GM21381 (cell line): Measurements from ENCODE around the gene TTC39C.

ENCODE experiments used
- ATAC-seq: cut with Tn5 transposase; IDR thresholded peaks from one replicate; pipeline ENCODE4 v1.9.1; 2021; ENCODE audit warnings: mild to moderate bottlenecking, moderate library complexity; ENCODE audit not compliant: unreplicated experiment

Gene TTC39C

DNA sequence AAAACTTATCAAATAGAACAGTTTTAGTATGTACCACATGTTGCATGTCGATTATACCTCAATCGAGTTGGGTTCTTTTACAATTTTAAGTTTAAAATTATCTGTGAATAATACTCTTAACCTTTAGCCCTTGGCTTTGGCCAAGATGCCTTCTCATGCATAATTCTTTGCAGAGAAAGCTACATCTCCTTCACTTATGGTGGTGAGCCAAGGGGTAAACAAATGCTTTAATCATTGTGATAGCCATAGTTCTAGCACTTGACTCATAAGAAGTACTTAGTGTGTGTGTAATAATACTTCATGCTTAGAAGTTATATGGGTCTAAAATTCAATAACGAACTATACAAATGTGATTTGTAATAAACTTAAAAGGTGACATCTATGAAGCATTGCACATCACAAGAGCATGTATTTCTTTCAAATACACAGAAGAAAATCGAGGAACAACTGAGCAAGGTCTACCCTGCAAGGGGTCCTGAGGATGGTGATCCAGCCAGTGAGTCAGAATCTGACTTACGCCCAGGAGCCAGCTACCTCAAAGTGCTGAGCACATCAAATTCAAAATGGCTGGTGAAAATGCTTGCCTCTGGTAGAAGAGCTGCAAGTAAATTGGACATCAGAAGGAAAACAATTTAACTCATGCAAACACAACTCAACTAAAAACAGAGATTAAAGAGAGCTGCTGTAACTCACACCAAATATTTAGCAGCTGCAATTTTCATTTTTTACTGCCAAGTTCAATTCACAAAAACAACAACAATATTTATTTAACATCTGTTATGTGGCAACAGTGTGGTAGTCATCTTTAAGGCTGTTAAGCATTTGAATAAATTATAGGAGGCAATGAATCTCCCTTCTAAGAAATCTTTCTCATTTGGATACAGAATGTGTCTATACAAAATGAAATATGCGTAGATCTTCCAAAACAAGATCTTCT, 23.8 kb upstream of the TTC39C start:
- ATAC-seq: no peak

DNA sequence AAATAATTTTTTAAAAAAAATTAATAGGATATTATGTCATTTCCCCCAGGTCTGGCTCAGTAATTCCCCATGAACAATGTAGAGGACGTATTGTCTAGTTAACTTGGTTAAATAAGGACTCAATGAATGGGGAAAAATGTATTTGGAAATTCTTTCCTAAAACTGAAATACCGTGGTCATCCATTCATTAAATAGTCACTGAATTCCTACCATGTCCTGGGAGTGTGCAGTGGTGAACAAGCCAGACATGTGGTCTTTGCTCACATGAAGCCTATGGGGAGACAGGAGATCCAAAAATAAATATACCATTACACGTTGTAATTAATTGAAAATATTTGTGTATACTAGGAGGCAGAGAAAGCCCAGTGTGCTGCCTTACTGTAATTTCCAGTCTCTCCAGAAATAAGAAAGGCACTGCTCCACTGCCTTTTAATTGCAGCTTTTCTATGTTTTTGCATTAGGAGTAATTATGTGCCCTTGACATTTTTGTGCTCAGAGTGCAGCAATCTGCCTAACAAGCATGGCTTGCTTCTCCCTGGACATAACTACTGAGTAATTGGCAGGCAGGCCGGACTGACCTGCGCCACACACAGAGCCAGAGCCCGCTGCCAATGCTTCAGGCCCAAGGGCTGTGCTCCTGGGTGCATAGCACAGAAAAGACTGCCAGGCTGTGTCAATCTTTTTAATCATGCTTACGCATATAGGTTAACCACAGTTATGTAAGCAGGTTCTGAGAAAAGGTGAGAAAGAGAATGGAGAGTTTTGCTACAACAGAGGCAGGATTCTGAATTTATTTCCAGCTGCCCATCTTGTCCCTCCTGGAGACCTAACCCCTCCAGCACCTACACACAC, 22.2 kb upstream of the TTC39C start:
- ATAC-seq: peak; percentile 52

DNA sequence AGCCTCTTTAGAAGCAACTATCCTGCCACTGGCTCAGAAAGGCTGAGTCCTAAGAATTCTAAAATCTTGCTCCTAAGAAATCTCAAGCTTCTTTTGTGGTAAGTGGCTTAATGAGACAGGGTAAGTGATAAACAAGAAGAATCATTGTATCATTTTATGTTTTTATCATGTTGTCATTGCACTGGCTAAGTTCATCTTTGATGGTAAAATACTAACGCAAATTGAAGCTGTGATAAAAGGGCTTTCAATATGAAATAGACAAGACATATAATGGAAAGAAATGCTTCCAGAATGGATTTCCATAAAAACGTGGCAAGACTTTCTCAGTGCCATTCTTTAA, 21.6 kb upstream of the TTC39C start:
- no peak for ATAC-seq

DNA sequence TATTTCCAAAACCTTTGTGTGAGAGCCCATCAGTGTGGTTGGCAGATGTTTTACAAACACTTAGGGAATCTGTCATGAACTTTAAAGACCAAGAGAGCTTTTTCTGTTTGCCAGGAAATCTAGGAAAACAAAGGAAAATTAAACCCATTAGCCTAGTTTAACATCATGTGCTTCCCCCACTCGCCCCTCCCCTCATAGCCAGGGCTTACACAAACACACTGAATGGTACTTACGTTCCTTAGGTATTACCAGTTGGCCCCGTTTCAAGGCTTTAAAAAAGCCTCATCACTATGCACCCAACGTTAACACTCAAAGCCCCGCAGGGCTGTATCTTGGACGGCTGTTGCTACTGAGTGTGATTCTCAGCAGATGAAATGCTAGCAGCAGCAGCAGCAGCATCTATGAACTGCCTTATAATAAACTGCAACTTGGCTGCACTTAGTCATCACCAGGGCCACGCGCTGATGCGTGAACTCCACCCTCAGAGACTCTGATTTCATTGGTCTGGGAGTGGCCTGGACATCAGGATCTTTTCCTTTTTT, 20.1 kb upstream of the TTC39C start:
- no peak for ATAC-seq

DNA sequence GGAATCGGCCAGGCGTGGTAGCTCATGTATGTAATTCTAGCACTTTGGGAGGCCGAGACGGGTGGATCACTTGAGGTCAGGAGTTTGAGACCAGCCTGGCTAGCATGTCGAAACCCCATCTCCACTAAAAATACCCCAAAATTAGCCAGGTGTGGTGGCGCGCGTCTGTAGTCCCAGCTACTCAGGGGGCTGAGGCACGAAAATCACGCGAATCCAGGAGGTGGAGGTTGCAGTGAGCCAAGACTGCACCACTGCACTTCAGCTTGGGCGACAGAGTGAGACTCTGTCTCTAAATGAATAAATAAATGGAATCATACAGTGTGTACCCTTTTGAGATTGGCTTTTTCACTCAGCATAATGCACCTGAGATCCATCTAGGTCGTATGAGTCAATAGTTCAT, 19.4 kb upstream of the TTC39C start:
- ATAC-seq: no peak

DNA sequence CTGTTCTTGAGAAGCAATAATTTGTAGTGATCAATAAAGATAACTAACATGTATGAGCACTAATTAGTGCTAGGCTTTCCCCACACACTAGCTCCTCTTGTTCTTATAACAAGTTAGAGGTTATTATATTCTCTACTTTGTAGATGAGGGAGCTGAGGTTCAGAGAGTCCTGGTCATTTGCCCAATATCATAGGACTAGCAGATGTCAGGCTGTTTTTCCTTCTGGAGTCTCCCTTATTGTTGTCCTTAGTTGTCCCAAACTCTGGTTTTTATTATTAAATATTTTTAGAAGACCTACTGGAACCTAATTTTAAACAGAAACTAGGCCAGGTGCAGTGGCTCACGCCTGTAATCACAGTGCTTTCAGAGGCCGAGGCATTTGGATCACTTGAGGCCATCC, 16.5 kb upstream of the TTC39C start:
- ATAC-seq: no peak

DNA sequence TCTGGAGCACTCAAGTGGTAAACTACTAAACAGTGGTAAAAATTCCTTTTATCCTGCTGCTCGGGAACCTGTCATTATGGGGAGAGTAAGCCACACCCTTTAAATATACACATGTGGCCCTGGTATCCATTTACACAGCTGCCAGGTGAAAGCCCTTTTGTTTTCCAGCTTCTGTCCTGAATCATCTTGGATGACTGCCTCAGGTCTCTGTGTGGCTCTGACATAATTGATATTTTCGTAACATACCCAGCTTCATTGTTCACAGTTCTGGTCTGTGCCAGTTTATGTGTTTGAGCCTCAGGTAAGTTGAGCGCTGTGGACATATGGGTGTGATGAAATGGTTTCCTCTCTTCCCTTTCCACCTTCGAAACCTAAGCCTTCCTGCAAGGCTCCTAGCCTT, 15.7 kb upstream of the TTC39C start:
- no peak for ATAC-seq

DNA sequence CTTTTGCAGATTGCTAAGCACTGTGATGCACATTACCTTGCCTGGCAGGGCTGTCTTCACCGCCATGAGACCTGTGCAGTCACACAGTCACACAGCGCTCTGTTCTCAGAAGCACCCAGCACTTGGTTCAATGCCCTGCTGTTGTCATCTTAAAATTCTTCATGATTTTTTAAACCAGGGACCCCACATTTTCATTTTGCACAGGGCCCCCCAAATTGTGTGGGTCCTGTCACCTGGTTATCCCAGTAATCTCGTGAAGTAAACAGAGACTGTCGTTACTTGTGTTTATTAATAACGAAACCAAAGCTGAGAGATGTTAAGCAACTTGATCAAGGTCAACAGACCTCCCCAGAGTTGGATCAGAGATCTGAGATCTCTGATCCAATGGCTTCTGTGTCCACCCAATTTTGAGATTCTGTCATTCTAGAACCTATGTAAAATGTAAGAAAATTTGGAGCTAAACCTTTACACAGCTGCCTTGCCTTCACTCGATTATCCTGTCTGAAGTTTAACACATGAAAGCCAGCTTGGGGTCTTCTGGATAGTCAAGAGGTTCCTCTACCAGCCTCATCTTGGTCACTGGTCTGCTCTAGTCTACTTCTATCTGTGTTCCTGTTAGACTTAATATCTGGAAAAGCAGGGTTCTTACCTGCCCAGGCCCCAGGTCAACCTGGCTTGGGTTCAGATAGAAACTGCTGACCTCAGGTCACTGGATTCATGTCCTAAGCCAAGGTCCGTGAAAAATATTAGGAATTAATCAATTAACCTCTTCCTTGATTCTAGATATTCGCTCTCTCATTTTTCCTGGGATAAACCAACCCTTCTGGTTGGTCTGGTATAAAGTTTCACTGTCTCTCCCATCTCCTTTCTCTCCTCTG, 13.7 kb upstream of the TTC39C start:
- peak; percentile 37 for ATAC-seq

DNA sequence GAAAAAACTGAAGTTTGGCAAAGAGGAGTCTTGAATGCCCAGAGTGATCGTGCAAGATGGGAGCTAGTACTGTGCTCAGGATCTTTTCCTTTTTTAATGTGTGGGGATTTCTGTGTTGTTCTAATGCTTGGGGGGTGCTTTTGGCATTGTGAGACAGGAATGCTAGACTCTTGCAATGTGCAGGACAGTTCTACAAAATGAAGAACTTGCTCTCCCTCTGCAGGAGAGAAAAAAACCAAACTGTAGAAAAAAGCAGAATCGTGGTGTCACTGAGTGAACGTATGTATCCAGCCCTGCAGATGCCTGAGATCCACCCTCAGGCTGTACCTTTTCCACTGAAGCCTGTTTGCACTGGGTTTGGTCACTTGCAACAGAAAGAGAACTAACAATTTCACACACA, 12.1 kb upstream of the TTC39C start:
- no peak for ATAC-seq

DNA sequence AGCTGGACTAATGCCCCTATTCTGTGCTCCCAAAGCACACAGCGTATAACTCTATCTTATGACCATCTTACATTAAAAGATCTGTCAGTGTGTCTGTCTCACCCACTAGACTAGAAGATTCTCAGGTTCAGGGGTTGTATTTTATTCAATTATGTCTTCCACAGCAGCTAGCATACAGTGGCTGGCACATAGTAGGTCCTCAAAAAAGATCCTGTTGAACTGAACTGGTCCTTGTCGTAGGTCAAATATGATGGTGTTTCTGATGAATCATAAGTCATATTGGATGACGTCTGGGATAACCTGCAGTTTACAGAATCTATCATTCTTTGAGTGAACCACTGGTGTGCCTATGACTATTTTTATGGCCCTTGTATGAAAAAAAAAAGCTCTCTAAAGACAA, 11.3 kb upstream of the TTC39C start:
- no peak for ATAC-seq

DNA sequence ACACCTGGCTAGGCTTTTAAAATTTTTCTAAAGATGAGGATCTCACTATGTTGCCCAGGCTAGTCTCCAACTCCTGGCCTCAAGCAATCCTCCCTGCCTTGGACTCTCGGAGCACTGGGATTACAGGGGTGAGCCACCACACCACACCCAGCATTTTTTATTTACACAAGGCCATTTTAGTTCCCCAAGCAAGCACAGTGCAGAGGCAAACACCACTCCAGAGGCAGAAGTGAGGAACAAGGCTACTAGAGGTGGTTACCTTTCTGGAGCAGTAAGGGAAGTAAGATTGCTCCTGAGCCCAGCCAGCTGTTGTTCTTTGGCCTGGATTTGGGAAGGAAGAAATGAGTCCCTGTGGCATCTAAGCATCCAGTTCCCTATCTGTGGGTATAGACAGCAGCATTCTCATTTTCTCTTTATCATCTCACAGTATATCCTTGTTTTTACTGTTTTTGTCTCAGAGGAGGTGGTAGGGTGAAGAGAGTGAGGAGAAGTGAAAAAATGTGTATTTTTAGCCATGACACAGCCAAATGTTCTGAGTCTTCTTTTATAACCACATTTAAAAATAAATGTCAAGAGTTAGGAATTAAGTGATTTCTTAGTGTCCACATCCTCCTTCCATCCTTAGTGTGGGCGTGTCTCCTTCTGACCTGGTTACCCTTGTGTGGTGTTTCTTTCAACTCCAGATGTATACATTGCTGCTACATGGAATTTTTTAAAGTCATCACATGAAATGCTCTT, 10.5 kb upstream of the TTC39C start:
- no peak for ATAC-seq

DNA sequence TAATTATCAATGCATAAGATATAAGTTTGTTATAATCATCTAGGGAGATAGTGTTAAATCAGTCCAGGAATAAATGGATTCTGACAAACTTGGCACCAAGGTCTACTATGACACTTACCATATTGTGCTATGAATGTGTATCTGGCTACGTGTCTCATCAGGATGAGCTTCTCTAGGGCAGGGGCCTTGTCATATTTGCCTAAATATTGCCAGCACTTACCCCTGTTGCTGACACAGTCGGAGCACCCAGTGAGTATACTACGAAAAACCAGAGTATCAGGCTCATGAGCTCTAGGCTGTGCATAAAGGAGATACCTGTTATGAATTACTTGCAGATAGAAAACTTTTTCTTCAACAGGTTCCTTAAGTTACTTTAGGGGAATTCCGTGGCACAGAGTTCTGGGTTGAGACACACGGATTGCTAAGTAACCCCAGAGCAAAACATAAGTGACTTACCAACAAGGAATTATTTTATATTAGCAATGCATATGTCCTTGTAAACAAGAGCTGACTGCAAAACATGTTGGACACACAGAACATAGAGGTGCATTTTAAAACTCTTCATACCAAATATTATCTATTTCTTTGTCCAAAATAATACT, 7.7 kb upstream of the TTC39C start:
- no peak for ATAC-seq

DNA sequence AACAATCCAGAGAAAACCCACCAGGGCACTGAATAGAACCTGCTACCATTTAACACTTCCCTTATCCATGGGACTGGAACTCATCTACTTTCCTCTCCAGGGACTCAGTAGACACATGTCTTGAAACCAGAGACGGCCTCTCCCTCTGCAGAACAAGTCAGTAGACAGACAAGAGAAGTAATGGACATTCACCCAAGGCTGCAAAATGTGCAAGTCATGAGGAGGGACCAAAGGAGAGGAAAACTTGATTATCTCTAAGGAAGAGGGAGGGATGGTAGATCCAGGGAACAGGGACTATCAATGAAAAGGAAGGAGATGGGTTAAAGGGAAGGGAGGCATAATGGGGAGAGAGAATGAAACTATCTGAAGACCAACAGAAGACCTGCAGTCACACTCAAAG, 5.3 kb upstream of the TTC39C start:
- peak; percentile 4 for ATAC-seq

DNA sequence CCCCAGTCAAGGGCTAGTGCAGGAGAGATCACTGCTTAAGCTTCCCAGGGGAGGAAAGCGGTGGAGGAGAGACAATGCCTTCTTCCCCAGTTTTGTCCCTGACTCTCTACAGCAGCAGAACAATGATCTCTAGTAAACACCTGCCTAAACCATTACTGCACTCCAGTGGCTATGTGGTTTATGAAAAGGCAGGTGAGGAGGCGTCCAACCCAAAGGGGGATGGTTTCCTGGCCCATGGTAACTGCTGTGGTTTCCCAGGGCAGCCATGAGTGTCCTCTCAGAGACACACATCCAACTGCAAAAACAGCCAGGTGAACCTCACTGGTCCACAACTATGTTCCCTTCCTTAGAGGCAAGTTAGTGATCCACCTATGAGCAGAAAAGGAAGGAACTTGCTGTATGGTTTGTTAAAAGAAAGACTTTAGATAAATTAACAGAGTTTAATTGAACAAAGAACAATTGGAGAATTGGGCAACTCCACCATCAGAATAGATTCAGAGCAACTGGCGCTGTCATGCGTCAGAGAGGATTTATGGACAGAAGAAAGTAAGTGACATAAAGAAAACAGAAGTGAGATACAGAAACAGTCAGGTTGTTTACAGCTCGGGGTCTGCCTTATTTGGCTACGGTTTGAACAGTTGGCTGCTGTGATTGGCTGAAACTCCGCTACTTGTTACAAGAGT, 4.8 kb upstream of the TTC39C start:
- peak; percentile 59 for ATAC-seq

DNA sequence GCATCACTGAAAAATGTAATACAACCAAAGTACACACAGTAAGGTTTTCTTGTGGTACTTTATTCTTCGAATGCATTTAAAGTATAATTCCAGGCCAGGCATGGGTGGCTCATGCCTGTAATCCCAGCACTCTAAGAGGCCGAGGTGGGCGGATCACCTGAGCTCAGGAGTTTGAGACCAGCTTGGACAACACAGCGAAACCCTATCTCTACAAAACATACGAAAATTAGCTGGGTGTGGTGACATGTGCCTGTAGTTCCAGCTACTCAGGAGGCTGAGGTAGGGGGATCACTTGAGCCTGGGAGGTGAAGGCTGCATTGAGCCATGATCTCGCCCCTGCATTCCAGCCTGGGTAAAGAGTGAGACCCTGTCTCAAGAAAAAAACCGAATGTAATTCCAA, 3.9 kb upstream of the TTC39C start:
- no peak for ATAC-seq

DNA sequence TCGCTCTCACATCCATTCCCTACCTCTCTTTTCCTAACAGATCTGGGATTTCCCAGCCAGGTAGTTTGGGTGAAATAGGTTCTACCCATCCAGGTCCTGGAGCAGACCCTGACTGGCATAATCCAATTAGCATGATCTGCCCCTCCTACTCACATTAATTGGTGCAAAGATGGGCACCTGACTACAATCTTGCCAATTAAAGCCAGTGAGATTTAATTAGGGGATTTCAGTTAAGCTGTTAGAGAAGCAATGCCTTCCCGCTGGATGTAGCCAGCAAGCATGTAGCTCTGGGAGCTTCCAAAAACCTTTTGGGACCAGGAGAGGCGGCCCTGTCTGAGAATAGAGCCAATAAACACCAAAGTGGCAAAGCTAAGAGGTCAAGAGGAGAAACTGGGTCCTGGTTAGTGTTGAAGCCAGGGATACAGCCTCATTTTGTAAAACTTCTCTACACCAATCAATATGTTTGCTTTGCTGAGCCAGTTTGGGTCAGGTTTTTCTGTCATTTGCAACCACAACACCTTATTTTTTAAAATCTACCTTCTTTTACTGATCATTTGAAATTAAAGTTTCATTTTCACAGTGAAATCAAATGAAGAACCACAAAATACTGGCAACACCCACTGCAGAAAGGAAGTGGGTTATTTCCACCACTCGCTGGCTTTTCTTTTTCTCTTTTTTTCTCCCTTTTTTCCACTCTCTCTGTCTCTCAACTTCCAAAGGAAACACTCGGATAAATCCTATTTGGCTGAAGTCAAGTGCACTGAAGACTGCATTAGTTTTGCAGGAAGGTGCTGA, 3.2 kb upstream of the TTC39C start:
- ATAC-seq: no peak

DNA sequence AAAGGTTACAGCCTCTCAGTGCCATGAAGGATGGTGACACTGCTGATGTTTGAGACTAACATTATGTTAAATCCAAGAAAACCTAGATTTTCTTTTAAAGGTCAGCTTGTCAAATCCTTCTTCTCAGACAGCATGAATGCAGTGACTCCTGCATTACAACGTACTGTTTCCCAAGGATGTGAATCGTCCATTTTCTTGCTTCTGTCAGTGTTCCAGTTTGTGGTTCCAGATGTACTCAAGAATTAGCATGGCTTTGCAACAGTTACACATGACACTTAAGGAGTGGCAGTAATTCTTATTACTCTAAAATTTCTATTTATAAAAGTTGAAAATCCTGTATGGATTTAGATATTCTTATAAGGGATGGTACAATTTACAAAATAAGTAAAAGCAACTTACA, 1.5 kb upstream of the TTC39C start:
- ATAC-seq: no peak

DNA sequence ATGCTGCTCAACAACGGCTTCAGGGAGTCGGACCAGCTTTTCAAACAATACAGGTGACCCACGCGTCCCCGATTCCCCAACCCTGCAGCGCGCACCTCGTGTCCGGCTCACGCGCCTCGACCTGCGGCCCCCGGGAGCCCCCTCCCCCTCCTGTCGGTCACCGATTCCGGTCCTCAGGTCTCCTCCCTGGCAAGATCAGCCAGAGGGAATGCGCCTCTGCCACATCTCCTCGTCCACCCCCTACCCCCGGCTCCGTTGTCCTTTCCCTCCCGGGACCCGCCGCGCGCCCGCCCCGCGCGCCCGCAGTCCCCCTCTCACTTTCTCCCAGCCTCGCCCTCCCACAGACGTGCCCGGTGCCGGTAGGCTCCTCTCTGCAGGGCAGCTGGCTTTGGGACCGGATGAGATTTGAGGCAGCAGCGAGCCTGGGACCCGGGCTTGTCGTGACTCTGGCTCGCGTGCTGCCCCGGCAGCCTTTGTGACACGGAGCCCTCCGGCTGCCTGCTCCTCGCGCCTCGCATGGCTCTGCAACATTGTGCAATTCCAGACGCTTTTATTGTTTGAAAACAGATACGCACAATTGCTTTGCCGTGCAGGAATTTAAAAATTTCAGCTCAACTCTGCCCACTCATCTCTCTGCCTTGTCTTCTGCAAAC, 558 bp downstream of the TTC39C start:
- ATAC-seq: no peak
